Gastrocnemius medialis (tissue), 4 donors: ENCODE data around the gene SLC9A1. TPM values are rescaled to one million over a fixed set of nuclear protein-coding genes. Genes with fewer than 3 reads are reported as not detected.

Source experiments
- ATAC-seq, 2 donors: fragments of 150-250 bp; one replicate each; pipeline ENCODE4 v1.9.1; 2016
- DNase-seq, 2 donors: peaks; one replicate each; pipeline ENCODE4 v3.0.0-alpha.2; 2019
- H3K27ac ChIP-seq, 4 donors: fragments of 200-600 bp; sonication (generic); 1 replicate in 1 of 4; 2 replicates in 3 of 4; pipeline ENCODE4 v1.5.1; 2016 to 2018; ENCODE audit warnings: mild to moderate bottlenecking in 2 of 4, moderate library complexity in 1 of 4
- H3K27me3 ChIP-seq, 3 donors: fragments of 200-600 bp; sonication (generic) in 2 of 3; 1 replicate in 1 of 3; 2 replicates in 2 of 3; pipeline versions ENCODE4 v1.5.1 to v1.6.0; 2016 to 2019; ENCODE audit warnings: mild to moderate bottlenecking in 1 of 3, moderate library complexity in 1 of 3
- H3K36me3 ChIP-seq, 2 donors: fragments of 200-600 bp; sonication (generic) in 1 of 2; one replicate each; pipeline ENCODE4 v1.5.1; 2017 to 2018
- H3K4me1 ChIP-seq, 2 donors: fragments of 200-600 bp; sonication (generic) in 1 of 2; one replicate each; pipeline ENCODE4 v1.5.1; 2016 to 2017; ENCODE audit warnings: mild to moderate bottlenecking in 2 of 2
- H3K4me3 ChIP-seq, 4 donors: fragments of 200-600 bp; sonication (generic) in 3 of 4; 1 replicate in 1 of 4; 2 replicates in 3 of 4; pipeline ENCODE4 v1.5.1; 2016 to 2019; ENCODE audit warnings: mild to moderate bottlenecking in 2 of 4
- H3K9me3 ChIP-seq, 3 donors: fragments of 200-600 bp; sonication (generic) in 2 of 3; 1 replicate in 1 of 3; 2 replicates in 2 of 3; pipeline ENCODE4 v1.5.1; 2016 to 2019
- POLR2A ChIP-seq, 2 donors: fragments of 450-650 bp; IDR thresholded peaks; one replicate each; pipeline ENCODE4 v1.6.1; 2017; ENCODE audit warnings: antibody characterized with exemption in 2 of 2, mild to moderate bottlenecking in 2 of 2, moderate library complexity in 2 of 2
- in situ Hi-C, 4 donors: fragments of 200-750 bp; cut with MboI; loops; one replicate each; pipeline versions ENCODE4 v1.15.0 to v1.8.0; 2017; ENCODE audit warnings: low sequenced_read_pairs in 4 of 4
- intact Hi-C: fragments of 100-400 bp; cut with DNase I; formaldehyde crosslinking; loops from one replicate; pipeline ENCODE4 v1.15.1; 2023; ENCODE audit warnings: low total_unique reads
- total RNA-seq, 4 donors: library from RNA; depleted of rRNA; stranded (reverse); fragments of >200 nt; gene quantifications; one replicate each; pipeline versions ENCODE4 v1.1.0 to v1.2.3, GENCODE V29; 2016
- TF ChIP-seq, protein P1 (sequence below), 5 experiments: fragments of 450-650 bp in 3 of 5; fragments of 200-600 bp in 2 of 5; sonication (generic) in 2 of 5; IDR thresholded peaks in 4 of 5; conservative IDR thresholded peaks in 1 of 5; 1 replicate in 4 of 5; 2 replicates in 1 of 5; pipeline ENCODE4 v1.5.1; 2016 to 2019; ENCODE audit warnings: antibody characterized with exemption in 5 of 5, mild to moderate bottlenecking in 3 of 5, moderate library complexity in 3 of 5

SLC9A1 gene
- total RNA-seq, 4 donors from 2014 or later: 2.5 to 4.3 (median 3.7) TPM

DNA sequence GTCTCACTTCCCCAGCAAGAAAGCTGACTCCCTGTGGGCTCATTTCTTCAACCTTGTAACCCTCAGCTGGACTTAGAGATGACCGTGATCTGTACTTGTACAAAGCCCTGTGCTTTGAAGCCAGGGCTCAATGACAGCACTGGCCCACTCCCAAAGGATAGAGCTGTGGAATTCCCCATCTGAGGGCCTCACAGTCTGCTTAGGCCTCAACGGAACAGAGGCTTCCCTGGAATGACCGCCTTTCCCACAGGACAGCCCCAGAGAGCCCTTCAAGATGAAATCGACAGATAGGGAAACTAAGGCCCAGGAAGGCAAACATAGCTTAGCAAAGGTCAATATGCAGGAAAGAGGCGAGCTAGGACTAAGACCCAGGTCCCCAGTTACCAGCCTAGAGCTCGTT lies 11.5 kb downstream of the SLC9A1 start:
- Histone ChIP-seq H3K4me1 (peaks cover 83 to 84% of the 10 kb centered on the region in 2 donors), H3K9me3 (no peaks in the 10 kb centered on the region), H3K4me3 (no peak overlapping the region), H3K27me3 (no peaks in the 10 kb centered on the region), H3K36me3 (no peaks in the 10 kb centered on the region), H3K27ac (peak overlapping the region; percentile 78 to 87 (median 84))
- DNase-seq: peak in 1 of 2 donors; percentile 41
- no peak for TF ChIP-seq POLR2A (IDR thresholded peaks at IDR 0.05)
- TF ChIP-seq, protein P1, sequence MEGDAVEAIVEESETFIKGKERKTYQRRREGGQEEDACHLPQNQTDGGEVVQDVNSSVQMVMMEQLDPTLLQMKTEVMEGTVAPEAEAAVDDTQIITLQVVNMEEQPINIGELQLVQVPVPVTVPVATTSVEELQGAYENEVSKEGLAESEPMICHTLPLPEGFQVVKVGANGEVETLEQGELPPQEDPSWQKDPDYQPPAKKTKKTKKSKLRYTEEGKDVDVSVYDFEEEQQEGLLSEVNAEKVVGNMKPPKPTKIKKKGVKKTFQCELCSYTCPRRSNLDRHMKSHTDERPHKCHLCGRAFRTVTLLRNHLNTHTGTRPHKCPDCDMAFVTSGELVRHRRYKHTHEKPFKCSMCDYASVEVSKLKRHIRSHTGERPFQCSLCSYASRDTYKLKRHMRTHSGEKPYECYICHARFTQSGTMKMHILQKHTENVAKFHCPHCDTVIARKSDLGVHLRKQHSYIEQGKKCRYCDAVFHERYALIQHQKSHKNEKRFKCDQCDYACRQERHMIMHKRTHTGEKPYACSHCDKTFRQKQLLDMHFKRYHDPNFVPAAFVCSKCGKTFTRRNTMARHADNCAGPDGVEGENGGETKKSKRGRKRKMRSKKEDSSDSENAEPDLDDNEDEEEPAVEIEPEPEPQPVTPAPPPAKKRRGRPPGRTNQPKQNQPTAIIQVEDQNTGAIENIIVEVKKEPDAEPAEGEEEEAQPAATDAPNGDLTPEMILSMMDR (IDR thresholded peaks at IDR 0.05 in 4 of 5, conservative IDR thresholded peaks at IDR 0.05 in 1 of 5): no peak
- intact Hi-C loops: no loop called here
- in situ Hi-C loops: no loop called here
- ATAC-seq: peak in 1 of 2 donors; percentile 3

DNA sequence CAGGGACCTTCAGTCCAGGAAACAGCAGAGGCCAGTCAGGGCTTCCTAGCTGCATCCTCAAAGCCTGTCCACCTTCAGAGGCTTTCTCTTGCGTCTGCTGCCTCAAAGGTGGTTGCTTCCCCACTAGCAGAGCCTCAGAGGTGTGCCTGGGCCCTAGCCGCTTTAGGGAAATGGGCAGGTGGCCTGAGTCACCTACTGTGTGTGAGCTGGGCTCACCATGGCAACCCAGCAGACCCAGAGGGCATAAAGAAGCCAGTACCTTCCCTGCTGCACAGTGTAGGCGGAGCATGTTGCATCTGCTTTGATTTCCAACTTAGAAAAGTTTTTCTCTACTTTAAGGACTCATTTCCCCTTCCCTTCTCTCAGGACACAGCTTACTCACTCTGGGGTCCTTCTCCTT lies 12.5 kb downstream of the SLC9A1 start:
- peak overlapping the region; percentile 78 to 87 (median 84) for H3K27ac ChIP-seq
- no peaks in the 10 kb centered on the region for H3K27me3 ChIP-seq
- no peaks in the 10 kb centered on the region for H3K9me3 ChIP-seq
- DNase-seq: no peak
- in situ Hi-C loops (no loop called here), intact Hi-C loops (no loop called here)
- H3K4me1 ChIP-seq: peaks cover 90% of the 10 kb centered on the region in 2 donors
- H3K4me3 ChIP-seq: no peak overlapping the region
- no peak for ATAC-seq
- no peak for TF ChIP-seq POLR2A (IDR thresholded peaks at IDR 0.05)
- TF ChIP-seq, protein P1 (IDR thresholded peaks at IDR 0.05 in 4 of 5, conservative IDR thresholded peaks at IDR 0.05 in 1 of 5): no peak
- no peaks in the 10 kb centered on the region for H3K36me3 ChIP-seq

DNA sequence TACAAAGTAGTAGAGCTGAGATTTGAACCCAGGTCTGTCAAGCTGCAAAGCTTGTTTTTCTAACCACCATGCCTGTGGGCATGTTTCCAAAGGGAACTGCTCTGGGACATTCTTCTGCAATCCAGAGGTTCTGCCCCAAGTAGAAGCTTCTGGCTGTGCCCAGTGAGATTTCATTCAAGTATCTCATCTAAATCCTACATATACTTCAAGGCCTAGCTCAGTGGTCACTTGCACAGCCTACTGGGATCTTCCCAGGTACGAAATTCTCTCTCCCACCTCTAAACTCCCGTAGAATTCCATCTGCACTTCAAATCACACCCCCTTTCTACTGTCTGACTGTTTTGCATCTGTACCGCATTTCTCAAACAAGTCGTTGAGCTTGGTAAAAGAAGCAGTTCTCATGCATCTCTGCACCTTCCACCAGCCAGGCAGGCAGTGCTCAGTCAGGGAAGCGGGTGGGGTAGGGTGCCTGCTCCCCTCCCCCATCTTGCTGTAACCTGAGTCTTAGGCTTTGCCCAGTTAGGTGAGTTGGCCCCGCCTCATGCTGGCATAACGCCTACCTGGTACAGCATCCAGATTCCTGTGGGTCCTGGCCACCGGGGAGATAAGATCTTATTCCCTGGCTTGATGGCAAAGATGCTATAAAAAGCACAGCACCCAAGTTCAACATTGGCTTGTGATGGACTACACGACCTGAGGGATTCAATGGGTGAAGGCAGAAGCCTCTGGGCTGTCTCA lies 13.5 kb downstream of the SLC9A1 start:
- peak; percentile 90 to 97 for DNase-seq
- H3K27ac ChIP-seq: peak overlapping the region; percentile 78 to 87 (median 84)
- H3K9me3 ChIP-seq: no peaks in the 10 kb centered on the region
- no peaks in the 10 kb centered on the region for H3K27me3 ChIP-seq
- H3K36me3 ChIP-seq: no peaks in the 10 kb centered on the region
- H3K4me3 ChIP-seq: no peak overlapping the region
- in situ Hi-C loops (no loop called here), intact Hi-C loops (loop anchor here (2.0 kb wide), 1 partner anchor 29 kb away; no protein-coding TSS in a partner anchor)
- TF ChIP-seq POLR2A (IDR thresholded peaks at IDR 0.05): no peak
- TF ChIP-seq, protein P1 (IDR thresholded peaks at IDR 0.05 in 4 of 5, conservative IDR thresholded peaks at IDR 0.05 in 1 of 5): no peak
- H3K4me1 ChIP-seq: peaks cover 89 to 98% of the 10 kb centered on the region in 2 donors
- peak; percentile 82 to 85 for ATAC-seq

DNA sequence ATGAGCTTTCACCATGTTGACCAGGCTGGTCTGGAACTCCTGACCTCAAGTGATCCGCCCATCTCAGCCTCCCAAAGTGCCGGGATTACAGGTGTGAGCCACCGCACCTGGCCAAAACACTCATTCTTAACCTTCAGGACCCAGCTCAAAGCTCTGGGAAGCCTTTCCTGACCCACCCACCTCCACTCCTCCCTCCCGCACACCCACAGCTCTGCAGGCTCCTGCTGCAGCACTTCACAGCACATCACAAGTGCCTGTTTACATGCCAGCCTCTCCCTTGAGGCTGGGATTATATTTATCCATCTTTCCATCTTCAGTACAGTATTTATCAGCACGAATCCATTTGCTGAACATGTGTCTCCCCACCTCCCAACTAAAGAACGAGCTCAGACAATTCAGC lies 14.9 kb downstream of the SLC9A1 start:
- Histone ChIP-seq H3K4me3 (no peak overlapping the region), H3K27ac (peak overlapping the region; percentile 74 to 87 (median 80)), H3K36me3 (no peaks in the 10 kb centered on the region), H3K27me3 (no peaks in the 10 kb centered on the region), H3K4me1 (peaks cover 80 to 93% of the 10 kb centered on the region in 2 donors), H3K9me3 (no peaks in the 10 kb centered on the region)
- TF ChIP-seq POLR2A (IDR thresholded peaks at IDR 0.05): no peak
- TF ChIP-seq, protein P1 (IDR thresholded peaks at IDR 0.05 in 4 of 5, conservative IDR thresholded peaks at IDR 0.05 in 1 of 5): no peak
- in situ Hi-C loops (no loop called here), intact Hi-C loops (loop anchor here (2.0 kb wide), 1 partner anchor 27 kb away; no protein-coding TSS in a partner anchor)
- no peak for ATAC-seq
- no peak for DNase-seq
